Subcutaneous abdominal adipose tissue (tissue), 5 donors: ENCODE results near the gene NME1.
A peak's percentile ranks its signal among the peaks of the same experiment; 100 is the strongest.
"Not testable (repeated sequence)": the region's sequence is repeated elsewhere in the genome, so short reads cannot be mapped to it uniquely, and the experiment has no call there.

ENCODE experiments used
- H3K27ac ChIP-seq: one replicate; pipeline ENCODE4 v1.7.0; 2013; ENCODE audit warnings: low read depth, mild to moderate bottlenecking, inconsistent platforms, low read length, moderate library complexity
- H3K27me3 ChIP-seq, 5 donors: one replicate each; pipeline ENCODE4 v1.7.0; 2013; ENCODE audit warnings: low read length in 5 of 5, inconsistent platforms in 1 of 5; ENCODE audit not compliant: control insufficient read depth in 5 of 5, insufficient read depth in 4 of 5
- H3K36me3 ChIP-seq, 5 donors: one replicate each; pipeline ENCODE4 v1.7.0; 2013; ENCODE audit warnings: low read length in 5 of 5; ENCODE audit not compliant: control insufficient read depth in 5 of 5, insufficient read depth in 5 of 5
- H3K4me1 ChIP-seq, 5 donors: one replicate each; pipeline ENCODE4 v1.7.0; 2013; ENCODE audit warnings: low read length in 5 of 5, mild to moderate bottlenecking in 3 of 5, moderate library complexity in 1 of 5; ENCODE audit not compliant: control insufficient read depth in 5 of 5, insufficient read depth in 5 of 5
- H3K4me3 ChIP-seq, 5 donors: one replicate each; pipeline ENCODE4 v1.7.0; 2013; ENCODE audit warnings: low read length in 5 of 5, low read depth in 1 of 5
- H3K9ac ChIP-seq, 5 donors: one replicate each; pipeline ENCODE4 v1.7.0; 2013; ENCODE audit warnings: low read length in 5 of 5, mild to moderate bottlenecking in 4 of 5, moderate library complexity in 3 of 5
- H3K9me3 ChIP-seq, 5 donors: one replicate each; pipeline ENCODE4 v1.7.0; 2013; ENCODE audit warnings: low read length in 5 of 5; ENCODE audit not compliant: control insufficient read depth in 5 of 5
- donor health status: healthy.
- donor health status: healthy.
- donor health status: healthy.
- donor health status: healthy.
- donor health status: healthy.

NME1 gene

GRCh38 chr17:51153210-51154072, at the start of gene NME1:
Gene NME1 (plus strand): TSS chr17:51153559. CDS start chr17:51155655, 2,096 bp downstream.
- Histone ChIP-seq H3K4me3 (peak within 1 kb of the TSS; percentile 80 to 97 (median 89)), H3K9me3 (no peaks in the 10 kb centered on the region), H3K36me3 (peaks cover 0 to 6% (median 0%) of the 10 kb centered on the region in 5 donors), H3K27ac (peak within 1 kb of the TSS; percentile 97), H3K4me1 (peaks cover 2 to 22% (median 19%) of the 10 kb centered on the region in 5 donors), H3K27me3 (no peaks in the 10 kb centered on the region), H3K9ac (peak within 1 kb of the TSS; percentile 64 to 92 (median 89))

GRCh38 chr17:51107778-51108177, 45.6 kb upstream of the NME1 start:
- no peak overlapping the region for H3K9ac ChIP-seq
- H3K36me3 ChIP-seq, result peaks cover 0 to 2% (median 0%) of the 10 kb centered on the region in 5 donors
- no peak overlapping the region for H3K4me3 ChIP-seq
- no peak overlapping the region for H3K27ac ChIP-seq
- H3K9me3 ChIP-seq, result no peaks in the 10 kb centered on the region
- H3K4me1 ChIP-seq, result peaks cover 5 to 23% (median 15%) of the 10 kb centered on the region in 5 donors
- no peaks in the 10 kb centered on the region for H3K27me3 ChIP-seq

GRCh38 chr17:51112303-51113222, 40.8 kb upstream of the NME1 start:
- not testable (repeated sequence) for H3K27me3 ChIP-seq, H3K27ac ChIP-seq, H3K9ac ChIP-seq, H3K4me3 ChIP-seq, H3K36me3 ChIP-seq, H3K9me3 ChIP-seq
- peaks cover 0 to 15% (median 13%) of the 10 kb centered on the region in 5 donors for H3K4me1 ChIP-seq

- H3K27ac ChIP-seq, result no peak overlapping the region
- no peak overlapping the region for H3K9ac ChIP-seq
- no peaks in the 10 kb centered on the region for H3K27me3 ChIP-seq
- no peaks in the 10 kb centered on the region for H3K9me3 ChIP-seq
- no peak overlapping the region for H3K4me3 ChIP-seq
- no peaks in the 10 kb centered on the region for H3K36me3 ChIP-seq
- H3K4me1 ChIP-seq, result peaks cover 8 to 34% (median 34%) of the 10 kb centered on the region in 5 donors
Observed at GRCh38 chr17:51115179-51115578, 38.2 kb upstream of the NME1 start.

GRCh38 chr17:51118330-51119195, 34.8 kb upstream of the NME1 start:
- Histone ChIP-seq H3K9ac (peak overlapping the region in 3 of 5 donors; percentile 32 to 98 (median 47)), H3K4me1 (peaks cover 20 to 35% (median 33%) of the 10 kb centered on the region in 5 donors), H3K9me3 (no peaks in the 10 kb centered on the region)

GRCh38 chr17:51119415-51120356, 33.7 kb upstream of the NME1 start:
- peak overlapping the region; percentile 90 to 98 (median 96) for H3K9ac ChIP-seq
- H3K4me3 ChIP-seq, result peak overlapping the region; percentile 82 to 100 (median 99)
- peaks cover 20 to 35% (median 33%) of the 10 kb centered on the region in 5 donors for H3K4me1 ChIP-seq
- H3K27me3 ChIP-seq, result no peaks in the 10 kb centered on the region
- no peaks in the 10 kb centered on the region for H3K9me3 ChIP-seq
- no peaks in the 10 kb centered on the region for H3K36me3 ChIP-seq
- peak overlapping the region; percentile 98 for H3K27ac ChIP-seq

More at GRCh38 chr17:51118330-51119195, 34.8 kb upstream of the NME1 start:
- H3K27ac ChIP-seq, result peak overlapping the region; percentile 98
- H3K36me3 ChIP-seq, result no peaks in the 10 kb centered on the region
- no peaks in the 10 kb centered on the region for H3K27me3 ChIP-seq
- H3K4me3 ChIP-seq, result peak overlapping the region; percentile 82 to 100 (median 99)

- Histone ChIP-seq H3K36me3 (no peaks in the 10 kb centered on the region), H3K9ac (peak overlapping the region; percentile 52 to 98 (median 96)), H3K27me3 (no peaks in the 10 kb centered on the region), H3K27ac (peak overlapping the region; percentile 98), H3K4me1 (peaks cover 20 to 35% (median 33%) of the 10 kb centered on the region in 5 donors), H3K9me3 (no peaks in the 10 kb centered on the region), H3K4me3 (peak overlapping the region; percentile 64 to 100 (median 99))
Observed at GRCh38 chr17:51120357-51120738, 33.0 kb upstream of the NME1 start.

GRCh38 chr17:51120739-51121619, 32.4 kb upstream of the NME1 start, which contains the start of gene SPAG9:
Gene SPAG9 (minus strand): TSS chr17:51120868. CDS start chr17:51120656, 212 bp downstream.
- Histone ChIP-seq H3K36me3 (no peaks in the 10 kb centered on the region), H3K27ac (peak within 1 kb of the TSS; percentile 100), H3K4me3 (peak within 1 kb of the TSS; percentile 82 to 100 (median 99)), H3K4me1 (peaks cover 20 to 35% (median 34%) of the 10 kb centered on the region in 5 donors), H3K27me3 (no peaks in the 10 kb centered on the region), H3K9me3 (no peaks in the 10 kb centered on the region), H3K9ac (peak within 1 kb of the TSS; percentile 93 to 99 (median 97))
